A673 (cell line): ENCODE data around the gene UNC5A. TPM values are rescaled to one million over a fixed set of nuclear protein-coding genes. Genes with fewer than 3 reads are reported as not detected.

Experiments used
- BruUV-seq: library from RNA; stranded (reverse); fragments of 400-500 nt; replicated peaks from 2 replicates; lab custom pipeline; 2021; lab: Mats Ljungman, UMichigan
- CTCF ChIA-PET: fragments of 300-600 bp; sonication (Branson Sonifier 250); formaldehyde crosslinking; loops from one replicate; lab custom pipeline; 2022; ENCODE audit warnings: antibody characterized with exemption; lab: Charles Lee
- POLR2A ChIA-PET: fragments of 300-600 bp; sonication (Branson Sonifier 250); formaldehyde crosslinking; loops from one replicate; lab custom pipeline; 2022; ENCODE audit warnings: antibody characterized with exemption; ENCODE audit not compliant: low non-redundant PET; lab: Charles Lee
- DNase-seq: peaks from one replicate; pipeline ENCODE4 v3.0.0-alpha.2; 2015; ENCODE audit warnings: low spot score
- H3K27ac ChIP-seq: fragments of 200-600 bp; sonication (generic); 2 replicates; pipeline ENCODE4 v1.5.1; 2016; ENCODE audit warnings: mixed run types, low read depth, mild to moderate bottlenecking, mixed read lengths, antibody characterized with exemption, low read length; ENCODE audit not compliant: poor library complexity, severe bottlenecking
- H3K27me3 ChIP-seq: fragments of 200-600 bp; sonication (generic); replicated peaks from 2 replicates; pipeline ENCODE4 v1.6.1; 2017; ENCODE audit warnings: mixed run types, low read depth, mild to moderate bottlenecking, mixed read lengths, antibody characterized with exemption, low read length; ENCODE audit not compliant: insufficient read depth, poor library complexity
- H3K36me3 ChIP-seq: fragments of 200-600 bp; sonication (generic); 2 replicates; pipeline ENCODE4 v1.6.1; 2016; ENCODE audit warnings: mixed run types, mild to moderate bottlenecking, mixed read lengths, antibody characterized with exemption, low read length; ENCODE audit not compliant: insufficient read depth, poor library complexity, severe bottlenecking
- H3K4me1 ChIP-seq: fragments of 200-600 bp; sonication (generic); 2 replicates; pipeline ENCODE4 v1.6.1; 2017; ENCODE audit warnings: mixed run types, mild to moderate bottlenecking, mixed read lengths, antibody characterized with exemption, low read length; ENCODE audit not compliant: insufficient read depth, poor library complexity, severe bottlenecking
- H3K4me3 ChIP-seq: fragments of 200-600 bp; sonication (generic); 2 replicates; pipeline ENCODE4 v1.5.1; 2016; ENCODE audit warnings: low read depth, mixed run types, mild to moderate bottlenecking, mixed read lengths, low read length; ENCODE audit not compliant: poor library complexity, severe bottlenecking
- H3K9me3 ChIP-seq: fragments of 200-600 bp; sonication (generic); 2 replicates; pipeline ENCODE4 v1.6.1; 2016; ENCODE audit warnings: mixed run types, low read depth, mild to moderate bottlenecking, mixed read lengths, antibody characterized with exemption, low read length; ENCODE audit not compliant: poor library complexity, severe bottlenecking
- CTCF ChIP-seq: fragments of 300-800, 200-600 bp; sonication (generic); conservative IDR thresholded peaks from 2 replicates; pipeline ENCODE4 v1.5.1; 2017; ENCODE audit warnings: low read depth, mild to moderate bottlenecking, antibody characterized with exemption, low read length, moderate library complexity, mixed read lengths
- EZH2 ChIP-seq: fragments of 200-600 bp; sonication (generic); IDR thresholded peaks from 2 replicates; pipeline ENCODE4 v1.6.1; 2017; ENCODE audit warnings: borderline replicate concordance, low read depth, mild to moderate bottlenecking, mixed read lengths, antibody characterized with exemption, low read length; ENCODE audit not compliant: poor library complexity, severe bottlenecking
- intact Hi-C: fragments of 100-400 bp; cut with micrococcal nuclease; formaldehyde crosslinking; loops from one replicate; pipeline ENCODE4 v1.10.0; 2022; ENCODE audit not compliant: unreplicated experiment
- total RNA-seq: library from RNA; stranded (reverse); gene quantifications from 2 replicates; pipeline ENCODE4 v1.2.3, GENCODE V29; 2021

Gene UNC5A
- total RNA-seq, 1 experiment from 2014 or later = 7.5 TPM

DNA sequence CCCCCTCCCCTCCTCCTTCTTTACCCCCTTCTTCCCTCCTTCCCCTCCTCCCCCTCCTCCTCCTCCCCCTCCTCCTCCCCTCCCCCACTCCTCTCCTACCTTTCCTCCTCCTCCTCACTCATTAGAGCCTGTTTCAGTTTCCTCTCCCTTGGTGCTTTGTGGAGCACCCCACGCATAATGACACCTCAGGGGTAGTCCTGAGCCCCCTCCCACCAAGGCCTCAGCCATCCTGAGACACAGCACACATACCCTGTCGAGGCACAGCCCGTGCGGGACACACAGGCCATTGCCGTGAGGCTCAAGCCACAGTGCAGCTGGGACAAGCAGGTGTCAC is 53.4 kb downstream of the UNC5A start:
- Histone ChIP-seq H3K4me3 (no peak overlapping the region), H3K36me3 (no peaks in the 10 kb centered on the region), H3K4me1 (no peaks in the 10 kb centered on the region), H3K27ac (no peak overlapping the region), H3K9me3 (no peaks in the 10 kb centered on the region), H3K27me3 (no peaks in the 10 kb centered on the region)
- TF ChIP-seq EZH2 (no peak), CTCF (no peak)
- no peak for DNase-seq
- BruUV-seq = no TSS peak
- ChIA-PET CTCF (no interaction called here), POLR2A (no interaction called here)
- intact Hi-C loops = no loop called here

DNA sequence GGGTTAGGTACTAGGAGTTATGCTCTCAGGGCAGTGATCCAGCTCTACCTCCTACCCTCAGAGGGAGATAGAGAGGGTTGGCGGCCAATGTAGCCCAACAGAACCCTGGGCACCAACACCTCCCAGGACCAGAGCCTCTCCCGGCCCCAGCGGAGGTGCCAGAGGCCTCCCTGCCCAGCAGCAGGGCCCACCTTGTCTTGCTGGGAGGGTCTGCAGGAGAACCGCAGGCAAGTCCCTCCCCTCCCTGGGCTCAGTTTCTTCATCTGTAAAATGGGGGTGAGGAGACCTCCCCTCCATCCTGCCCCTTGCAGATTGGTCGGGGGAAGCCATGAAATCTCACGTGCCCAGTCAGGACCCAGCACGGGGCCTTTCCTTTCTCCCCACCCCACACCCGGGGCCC is 54.4 kb downstream of the UNC5A start:
- CTCF ChIA-PET = no interaction called here
- H3K4me1 ChIP-seq = no peaks in the 10 kb centered on the region
- H3K36me3 ChIP-seq = no peaks in the 10 kb centered on the region
- intact Hi-C loops = no loop called here
- POLR2A ChIA-PET = no interaction called here
- DNase-seq = no peak
- no peak for TF ChIP-seq CTCF
- no peak for TF ChIP-seq EZH2
- no TSS peak for BruUV-seq
- H3K27me3 ChIP-seq = no peaks in the 10 kb centered on the region
- no peak overlapping the region for H3K4me3 ChIP-seq
- H3K9me3 ChIP-seq = no peaks in the 10 kb centered on the region
- H3K27ac ChIP-seq = no peak overlapping the region

- TF ChIP-seq CTCF (no peak), EZH2 (no peak)
- no TSS peak for BruUV-seq
- no peaks in the 10 kb centered on the region for H3K4me1 ChIP-seq
- no peaks in the 10 kb centered on the region for H3K9me3 ChIP-seq
- no peak overlapping the region for H3K4me3 ChIP-seq
- DNase-seq = no peak
- no peaks in the 10 kb centered on the region for H3K36me3 ChIP-seq
- no peaks in the 10 kb centered on the region for H3K27me3 ChIP-seq
- no peak overlapping the region for H3K27ac ChIP-seq
- intact Hi-C loops = no loop called here
- CTCF ChIA-PET = no interaction called here
- POLR2A ChIA-PET = interaction anchor here (0.6 kb wide), 1 partner anchor 216 kb away, joined by 3 read pairs; no protein-coding TSS in a partner anchor
Observed at GRCh38 chr5:176865964-176866363, 55.6 kb downstream of the UNC5A start.
